22Rv1 (cell line): ENCODE data around the gene POLR3A.

ENCODE experiments used
- CTCF ChIP-seq: fragments of 450-650 bp; IDR thresholded peaks from 2 replicates; pipeline ENCODE4 v1.5.1; 2017; ENCODE audit warnings: mild to moderate bottlenecking
- ZFX ChIP-seq: fragments of 450-650 bp; IDR thresholded peaks from 2 replicates; pipeline ENCODE4 v1.6.1; 2017; ENCODE audit warnings: antibody characterized with exemption, borderline replicate concordance

GRCh38 chr10:77920495-77920894 is 108.8 kb downstream of the POLR3A start:
- TF ChIP-seq CTCF: no peak
- TF ChIP-seq ZFX: no peak
